OCI-LY3 (cell line): ENCODE data around the gene TRIM54.

Experiments used
- H2AFZ ChIP-seq: fragments of 200-600, 300-600 bp; shearing (Covaris generic); 2 replicates; pipeline ENCODE4 v1.6.0; 2014; ENCODE audit warnings: antibody characterized with exemption, low read depth, low read length
- H3K27ac ChIP-seq: fragments of 200-600, 300-600 bp; sonication (generic); 2 replicates; pipeline ENCODE4 v1.5.1; 2014; ENCODE audit warnings: mild to moderate bottlenecking, low read length, moderate library complexity, mixed read lengths
- H3K27me3 ChIP-seq: fragments of 200-600, 300-600 bp; sonication (generic); 2 replicates; pipeline ENCODE4 v1.6.1; 2014; ENCODE audit warnings: low read depth, low read length, mixed read lengths
- H3K36me3 ChIP-seq: fragments of 200-600, 300-600 bp; sonication (generic); replicated peaks from 2 replicates; pipeline ENCODE3; 2014; ENCODE audit warnings: low read depth, low read length, mixed read lengths
- H3K4me1 ChIP-seq: fragments of 300-600, 200-600 bp; sonication (generic); 2 replicates; pipeline ENCODE4 v1.6.1; 2014; ENCODE audit warnings: low read length, mixed read lengths
- H3K4me2 ChIP-seq: fragments of 200-600, 300-600 bp; sonication (generic); 2 replicates; pipeline ENCODE4 v1.6.1; 2014; ENCODE audit warnings: low read length, mixed read lengths
- H3K4me3 ChIP-seq: fragments of 300-600, 200-600 bp; sonication (generic); 2 replicates; pipeline ENCODE4 v1.5.1; 2014; ENCODE audit warnings: antibody characterized with exemption, mild to moderate bottlenecking, low read length, moderate library complexity
- H3K79me2 ChIP-seq: fragments of 300-600, 200-600 bp; shearing (Covaris generic); 2 replicates; pipeline ENCODE4 v1.6.1; 2014; ENCODE audit warnings: mild to moderate bottlenecking, low read length, mixed read lengths
- H3K9ac ChIP-seq: fragments of 300-600, 200-600 bp; shearing (Covaris generic); 2 replicates; pipeline ENCODE4 v1.6.0; 2014; ENCODE audit warnings: mild to moderate bottlenecking, low read length, moderate library complexity
- H3K9me3 ChIP-seq: fragments of 200-600, 300-600 bp; shearing (Covaris generic); 2 replicates; pipeline ENCODE4 v1.6.1; 2014; ENCODE audit warnings: low read length, mixed read lengths; ENCODE audit not compliant: insufficient read depth
- H4K20me1 ChIP-seq: fragments of 200-600, 300-600 bp; sonication (generic); 2 replicates; pipeline ENCODE4 v1.6.1; 2016; ENCODE audit warnings: low read length, mixed read lengths; ENCODE audit not compliant: insufficient read depth
- CTCF ChIP-seq: fragments of 200-600, 300-600 bp; sonication (generic); IDR thresholded peaks from 2 replicates; pipeline ENCODE4 v1.5.1; 2014; ENCODE audit warnings: antibody characterized with exemption, low read length, low read depth
- EZH2phosphoT487 ChIP-seq: fragments of 200-600 bp; shearing (Covaris generic); IDR thresholded peaks from 2 replicates; pipeline ENCODE4 v1.6.1; 2018; ENCODE audit warnings: antibody characterized with exemption, mixed run types, low read depth

The TRIM54 gene

GRCh38 chr2:27324720-27325119 lies 42.5 kb downstream of the TRIM54 start:
- TF ChIP-seq CTCF (no peak), EZH2phosphoT487 (no peak)
- no peak overlapping the region for H3K4me2 ChIP-seq
- H3K36me3 ChIP-seq = peaks cover 33% of the 10 kb centered on the region
- no peaks in the 10 kb centered on the region for H3K27me3 ChIP-seq
- no peak overlapping the region for H3K9ac ChIP-seq
- H3K27ac ChIP-seq = no peak overlapping the region
- no peaks in the 10 kb centered on the region for H4K20me1 ChIP-seq
- H3K4me1 ChIP-seq = peaks cover 14% of the 10 kb centered on the region
- H3K4me3 ChIP-seq = no peak overlapping the region
- no peak overlapping the region for H2AFZ ChIP-seq
- H3K9me3 ChIP-seq = no peaks in the 10 kb centered on the region
- peaks cover 29% of the 10 kb centered on the region for H3K79me2 ChIP-seq

- Histone ChIP-seq H3K4me3 (no peak overlapping the region), H3K4me2 (no peak overlapping the region), H3K27me3 (no peaks in the 10 kb centered on the region), H3K9ac (no peak overlapping the region), H2AFZ (no peak overlapping the region), H3K9me3 (no peaks in the 10 kb centered on the region), H3K4me1 (no peaks in the 10 kb centered on the region), H4K20me1 (no peaks in the 10 kb centered on the region), H3K79me2 (no peaks in the 10 kb centered on the region), H3K36me3 (peaks cover 58% of the 10 kb centered on the region), H3K27ac (no peak overlapping the region)
- TF ChIP-seq CTCF (no peak), EZH2phosphoT487 (no peak)
Measured at GRCh38 chr2:27335311-27335710, 53.1 kb downstream of the TRIM54 start.

DNA sequence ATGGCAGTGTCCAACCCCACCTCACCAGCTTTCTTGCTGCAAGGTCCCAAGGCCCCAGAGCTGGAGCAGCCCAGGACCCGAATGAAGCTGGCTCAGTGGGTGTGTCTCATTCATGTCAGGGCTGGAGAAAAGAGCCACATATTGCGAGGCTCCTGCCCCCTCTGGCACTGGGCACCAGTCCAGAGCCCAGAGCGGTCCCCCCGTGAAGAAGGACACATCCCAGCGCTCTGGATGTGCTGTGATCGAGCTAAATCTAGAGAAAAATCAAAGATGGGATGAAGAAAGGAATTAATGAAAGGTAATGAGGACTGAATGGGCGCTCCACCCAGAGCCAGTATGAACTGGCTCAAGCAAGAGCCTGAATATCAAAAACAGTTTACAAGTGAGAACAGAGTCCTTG lies 53.9 kb downstream of the TRIM54 start:
- TF ChIP-seq EZH2phosphoT487 (no peak), CTCF (no peak)
- no peak overlapping the region for H2AFZ ChIP-seq
- H3K27ac ChIP-seq = no peak overlapping the region
- no peaks in the 10 kb centered on the region for H3K79me2 ChIP-seq
- no peaks in the 10 kb centered on the region for H3K4me1 ChIP-seq
- H3K9ac ChIP-seq = no peak overlapping the region
- peaks cover 55% of the 10 kb centered on the region for H3K36me3 ChIP-seq
- no peak overlapping the region for H3K4me3 ChIP-seq
- H4K20me1 ChIP-seq = no peaks in the 10 kb centered on the region
- no peaks in the 10 kb centered on the region for H3K9me3 ChIP-seq
- H3K27me3 ChIP-seq = no peaks in the 10 kb centered on the region
- no peak overlapping the region for H3K4me2 ChIP-seq

DNA sequence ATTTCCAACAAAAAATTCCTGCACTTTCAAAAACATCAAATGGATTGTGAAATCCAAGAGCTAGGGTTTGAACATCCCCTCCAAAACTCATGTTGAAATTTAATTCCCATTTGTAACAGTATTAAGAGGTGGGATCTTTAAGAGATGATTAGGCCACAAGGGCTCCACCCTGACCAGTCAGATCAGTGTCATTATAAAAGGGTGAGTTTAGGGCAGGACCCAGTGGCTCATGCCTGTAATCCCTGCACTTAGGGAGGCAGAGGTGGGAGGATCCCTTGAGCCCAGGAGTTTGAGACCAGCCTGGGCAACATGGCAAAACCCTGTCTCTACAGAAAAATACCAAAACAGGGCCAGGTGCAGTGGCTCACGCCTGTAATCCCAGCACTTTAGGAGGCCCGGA lies 65.4 kb downstream of the TRIM54 start:
- H3K27me3 ChIP-seq = no peaks in the 10 kb centered on the region
- peaks cover 88% of the 10 kb centered on the region for H3K79me2 ChIP-seq
- TF ChIP-seq EZH2phosphoT487 (no peak), CTCF (no peak)
- H3K9me3 ChIP-seq = no peaks in the 10 kb centered on the region
- H2AFZ ChIP-seq = no peak overlapping the region
- peaks cover 22% of the 10 kb centered on the region for H3K36me3 ChIP-seq
- no peak overlapping the region for H3K9ac ChIP-seq
- peaks cover 26% of the 10 kb centered on the region for H4K20me1 ChIP-seq
- no peak overlapping the region for H3K4me2 ChIP-seq
- no peak overlapping the region for H3K27ac ChIP-seq
- H3K4me1 ChIP-seq = no peaks in the 10 kb centered on the region
- no peak overlapping the region for H3K4me3 ChIP-seq
